ENCODE measurements around the gene PGLYRP3. TPM values are rescaled to one million over a fixed set of nuclear protein-coding genes. Genes with fewer than 3 reads are reported as not detected.

The PGLYRP3 gene
- total RNA-seq, 1 experiment from 2014 or later: not detected

DNA sequence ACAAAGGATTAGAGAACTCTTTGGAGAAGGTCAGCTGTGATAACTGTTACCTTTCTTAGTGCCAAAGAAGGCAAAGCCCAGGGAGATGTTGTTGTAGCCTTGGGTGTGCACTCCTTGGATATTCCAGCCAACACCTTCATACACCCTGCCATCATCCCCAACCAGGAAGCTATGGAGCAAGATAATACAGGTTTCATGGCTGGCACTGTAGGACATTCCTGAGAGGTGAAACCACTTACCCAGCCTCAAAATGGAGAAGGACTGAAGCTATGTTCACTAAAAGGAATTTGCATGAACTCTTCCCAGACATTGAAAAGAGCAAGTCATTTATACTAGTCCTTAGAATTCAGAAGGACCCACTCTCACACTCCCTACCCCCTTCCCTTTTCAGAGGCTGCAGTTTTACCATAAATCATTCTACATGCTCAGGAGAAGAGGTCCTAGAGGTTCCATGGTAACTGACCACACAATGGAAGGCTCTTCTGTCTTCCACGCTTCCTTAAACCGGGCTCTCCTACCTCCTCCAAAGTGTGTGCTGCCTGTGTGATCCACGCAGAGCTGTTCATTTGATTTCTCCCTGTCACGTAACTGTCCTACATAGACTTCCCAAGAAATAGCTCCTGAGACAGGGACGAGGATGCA lies 30.4 kb upstream of the PGLYRP3 start:
- POLR2A ChIA-PET (ENCODE audit: unreplicated experiment): no interaction called here
- H3K4me1 ChIP-seq (ENCODE audit: insufficient read depth, low read length): no peaks in the 10 kb centered on the region
- ATAC-seq: no peak
- no peaks in the 10 kb centered on the region for H3K79me2 ChIP-seq (ENCODE audit: low read length)
- no peaks in the 10 kb centered on the region for H3K9me2 ChIP-seq (replicated peaks; ENCODE audit: low read length)
- no peak overlapping the region for H3K4me2 ChIP-seq (ENCODE audit: low read length)
- no peaks in the 10 kb centered on the region for H3K36me3 ChIP-seq (ENCODE audit: low read depth, low read length)
- no peak overlapping the region for H3K27ac ChIP-seq (ENCODE audit: low read length)
- no peak overlapping the region for H3K4me3 ChIP-seq (ENCODE audit: low read length)
- H3K27me3 ChIP-seq (ENCODE audit: low read length): peaks cover 97% of the 10 kb centered on the region
- CTCF ChIA-PET: interaction anchor here (0.7 kb wide), 1 partner anchor 1191 kb away, joined by 4 read pairs; no protein-coding TSS in a partner anchor
- H3K9ac ChIP-seq (ENCODE audit: low read length): no peak overlapping the region
- H4K20me1 ChIP-seq (ENCODE audit: low read length): no peaks in the 10 kb centered on the region
- no peak for DNase-seq
- BruUV-seq (replicated peaks): no TSS peak
- H3K9me3 ChIP-seq (ENCODE audit: low read length): no peaks in the 10 kb centered on the region
- intact Hi-C loops (cut with micrococcal nuclease): no loop called here
- TF ChIP-seq EZH2phosphoT487 (IDR thresholded peaks at IDR 0.05; ENCODE audit: borderline replicate concordance, low read length): no peak
- no peak for TF ChIP-seq EZH2 (IDR thresholded peaks at IDR 0.05; ENCODE audit: low read length, unreplicated experiment)
- TF ChIP-seq, protein P1, sequence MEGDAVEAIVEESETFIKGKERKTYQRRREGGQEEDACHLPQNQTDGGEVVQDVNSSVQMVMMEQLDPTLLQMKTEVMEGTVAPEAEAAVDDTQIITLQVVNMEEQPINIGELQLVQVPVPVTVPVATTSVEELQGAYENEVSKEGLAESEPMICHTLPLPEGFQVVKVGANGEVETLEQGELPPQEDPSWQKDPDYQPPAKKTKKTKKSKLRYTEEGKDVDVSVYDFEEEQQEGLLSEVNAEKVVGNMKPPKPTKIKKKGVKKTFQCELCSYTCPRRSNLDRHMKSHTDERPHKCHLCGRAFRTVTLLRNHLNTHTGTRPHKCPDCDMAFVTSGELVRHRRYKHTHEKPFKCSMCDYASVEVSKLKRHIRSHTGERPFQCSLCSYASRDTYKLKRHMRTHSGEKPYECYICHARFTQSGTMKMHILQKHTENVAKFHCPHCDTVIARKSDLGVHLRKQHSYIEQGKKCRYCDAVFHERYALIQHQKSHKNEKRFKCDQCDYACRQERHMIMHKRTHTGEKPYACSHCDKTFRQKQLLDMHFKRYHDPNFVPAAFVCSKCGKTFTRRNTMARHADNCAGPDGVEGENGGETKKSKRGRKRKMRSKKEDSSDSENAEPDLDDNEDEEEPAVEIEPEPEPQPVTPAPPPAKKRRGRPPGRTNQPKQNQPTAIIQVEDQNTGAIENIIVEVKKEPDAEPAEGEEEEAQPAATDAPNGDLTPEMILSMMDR (conservative IDR thresholded peaks at IDR 0.05; ENCODE audit: low read depth, low read length): no peak
- no peak overlapping the region for H2AFZ ChIP-seq (ENCODE audit: low read length)
- no peaks in the 10 kb centered on the region for H3F3A ChIP-seq (ENCODE audit: low read length, unreplicated experiment)

DNA sequence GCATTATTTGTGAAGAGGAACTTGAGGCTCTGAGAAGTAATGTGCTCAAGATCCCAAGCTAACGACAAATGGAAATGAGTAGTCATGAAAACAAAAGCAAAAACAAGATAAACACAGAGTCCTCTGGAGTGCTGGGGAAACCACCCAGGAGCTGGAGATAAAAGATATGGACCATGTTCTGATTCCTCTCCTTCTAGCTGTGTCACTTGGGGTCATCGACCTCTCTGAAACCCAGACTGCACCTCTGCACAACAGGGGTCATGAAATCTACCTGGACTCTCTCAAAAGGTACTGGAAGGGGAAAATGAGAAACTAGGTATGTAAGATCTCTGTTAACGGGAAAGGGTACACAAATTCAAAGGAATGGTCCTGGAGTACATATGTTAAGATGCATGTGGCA lies 29.4 kb upstream of the PGLYRP3 start:
- Histone ChIP-seq H3K4me3 (ENCODE audit: low read length) (no peak overlapping the region), H3K4me1 (ENCODE audit: insufficient read depth, low read length) (no peaks in the 10 kb centered on the region), H3F3A (ENCODE audit: low read length, unreplicated experiment) (no peaks in the 10 kb centered on the region), H3K4me2 (ENCODE audit: low read length) (no peak overlapping the region), H2AFZ (ENCODE audit: low read length) (no peak overlapping the region), H3K9me3 (ENCODE audit: low read length) (no peaks in the 10 kb centered on the region), H3K36me3 (ENCODE audit: low read depth, low read length) (no peaks in the 10 kb centered on the region), H3K9ac (ENCODE audit: low read length) (no peak overlapping the region), H4K20me1 (ENCODE audit: low read length) (no peaks in the 10 kb centered on the region), H3K27ac (ENCODE audit: low read length) (no peak overlapping the region), H3K27me3 (ENCODE audit: low read length) (peaks cover 100% of the 10 kb centered on the region), H3K9me2 (replicated peaks; ENCODE audit: low read length) (no peaks in the 10 kb centered on the region), H3K79me2 (ENCODE audit: low read length) (no peaks in the 10 kb centered on the region)
- intact Hi-C loops (cut with micrococcal nuclease): no loop called here
- ATAC-seq (no peak), DNase-seq (no peak)
- ChIA-PET CTCF (no interaction called here), POLR2A (ENCODE audit: unreplicated experiment) (no interaction called here)
- TF ChIP-seq, protein P1 (conservative IDR thresholded peaks at IDR 0.05; ENCODE audit: low read depth, low read length): no peak
- no peak for TF ChIP-seq EZH2phosphoT487 (IDR thresholded peaks at IDR 0.05; ENCODE audit: borderline replicate concordance, low read length)
- no peak for TF ChIP-seq EZH2 (IDR thresholded peaks at IDR 0.05; ENCODE audit: low read length, unreplicated experiment)
- no TSS peak for BruUV-seq (replicated peaks)

DNA sequence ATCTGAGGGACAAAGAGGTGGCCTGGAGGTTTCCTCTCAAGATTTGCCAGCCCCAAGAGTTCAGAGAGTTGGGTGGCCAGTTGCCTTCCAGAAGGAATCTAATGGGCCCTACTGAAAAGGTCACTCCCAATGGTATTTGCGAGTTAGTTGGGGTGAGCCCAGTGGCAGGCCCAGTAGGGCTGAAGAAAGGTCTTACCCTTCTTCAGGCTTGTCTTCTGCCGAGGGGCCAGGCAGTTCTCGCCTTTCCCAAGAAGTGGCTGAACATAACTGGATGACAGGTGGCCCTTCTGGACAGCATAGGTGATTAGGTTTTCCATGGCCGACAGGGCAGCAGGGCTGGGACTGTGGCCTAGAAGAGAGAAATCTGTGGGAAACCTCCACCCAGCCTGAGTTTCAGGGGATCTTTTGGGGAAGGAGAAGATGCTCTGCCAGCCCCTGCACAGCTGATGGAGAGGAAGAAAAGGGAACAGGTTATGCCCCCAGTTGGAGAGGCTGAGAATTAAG lies 28.7 kb upstream of the PGLYRP3 start:
- DNase-seq (no peak), ATAC-seq (no peak)
- Histone ChIP-seq H3K9me2 (replicated peaks; ENCODE audit: low read length) (no peaks in the 10 kb centered on the region), H3K4me3 (ENCODE audit: low read length) (no peak overlapping the region), H3K79me2 (ENCODE audit: low read length) (no peaks in the 10 kb centered on the region), H3K36me3 (ENCODE audit: low read depth, low read length) (no peaks in the 10 kb centered on the region), H3K9me3 (ENCODE audit: low read length) (no peaks in the 10 kb centered on the region), H3K27me3 (ENCODE audit: low read length) (peaks cover 96% of the 10 kb centered on the region), H3F3A (ENCODE audit: low read length, unreplicated experiment) (no peaks in the 10 kb centered on the region), H3K4me1 (ENCODE audit: insufficient read depth, low read length) (no peaks in the 10 kb centered on the region), H3K4me2 (ENCODE audit: low read length) (no peak overlapping the region), H4K20me1 (ENCODE audit: low read length) (no peaks in the 10 kb centered on the region), H2AFZ (ENCODE audit: low read length) (no peak overlapping the region), H3K9ac (ENCODE audit: low read length) (no peak overlapping the region), H3K27ac (ENCODE audit: low read length) (no peak overlapping the region)
- TF ChIP-seq, protein P1 (conservative IDR thresholded peaks at IDR 0.05; ENCODE audit: low read depth, low read length): no peak
- TF ChIP-seq EZH2 (IDR thresholded peaks at IDR 0.05; ENCODE audit: low read length, unreplicated experiment) (no peak), EZH2phosphoT487 (IDR thresholded peaks at IDR 0.05; ENCODE audit: borderline replicate concordance, low read length) (no peak)
- ChIA-PET POLR2A (ENCODE audit: unreplicated experiment) (no interaction called here), CTCF (no interaction called here)
- no TSS peak for BruUV-seq (replicated peaks)
- intact Hi-C loops (cut with micrococcal nuclease): no loop called here

All from PC-3 (cell line).